Measurements from ENCODE around the gene PIP4P1. TPM values are rescaled to one million over a fixed set of nuclear protein-coding genes. Genes with fewer than 3 reads are reported as not detected.
A peak's percentile ranks its signal among the peaks of the same experiment; 100 is the strongest.
"Not testable (repeated sequence)": the region's sequence is repeated elsewhere in the genome, so short reads cannot be mapped to it uniquely, and the experiment has no call there.

Gene PIP4P1
- total RNA-seq, 2 experiments from 2014 or later, result 31.6 to 32.3 TPM

GRCh38 chr14:20452831-20453230 is 8.4 kb downstream of the PIP4P1 start:
- H3K27ac Mint-ChIP-seq; DNase-seq; intact Hi-C loops (cut with micrococcal nuclease); H3K27me3 Mint-ChIP-seq (ENCODE audit: low read depth); H3K9me3 Mint-ChIP-seq: not testable (repeated sequence)
- H3K4me3 Mint-ChIP-seq, result peak overlapping the region; percentile 36
- H3K4me1 Mint-ChIP-seq (ENCODE audit: low read depth), result peaks cover 18% of the 10 kb centered on the region
- CTCF ChIA-PET, result interaction anchor here (1.0 to 4.6 kb wide), 3 partner anchors 9 to 38 kb away, joined by 3 to 33 read pairs (median 3); partner anchors contain the start of genes PIP4P1 and TEP1
- H3K36me3 Mint-ChIP-seq (ENCODE audit: low read depth), result peaks cover 45% of the 10 kb centered on the region

- H3K27me3 Mint-ChIP-seq (ENCODE audit: low read depth), result no peaks in the 10 kb centered on the region
- CTCF ChIA-PET, result interaction anchor here (1.2 kb wide), 1 partner anchor 153 kb away, joined by 3 read pairs; no protein-coding TSS in a partner anchor
- peaks cover 42% of the 10 kb centered on the region for H3K36me3 Mint-ChIP-seq (ENCODE audit: low read depth)
- peak overlapping the region; percentile 64 for H3K27ac Mint-ChIP-seq
- H3K4me3 Mint-ChIP-seq, result no peak overlapping the region
- peaks cover 9% of the 10 kb centered on the region for H3K4me1 Mint-ChIP-seq (ENCODE audit: low read depth)
- DNase-seq, result no peak
- H3K9me3 Mint-ChIP-seq, result no peaks in the 10 kb centered on the region
- intact Hi-C loops (cut with micrococcal nuclease), result no loop called here
These were observed 14.3 kb downstream of the PIP4P1 start for GRCh38 chr14:20446889-20447288.

DNA sequence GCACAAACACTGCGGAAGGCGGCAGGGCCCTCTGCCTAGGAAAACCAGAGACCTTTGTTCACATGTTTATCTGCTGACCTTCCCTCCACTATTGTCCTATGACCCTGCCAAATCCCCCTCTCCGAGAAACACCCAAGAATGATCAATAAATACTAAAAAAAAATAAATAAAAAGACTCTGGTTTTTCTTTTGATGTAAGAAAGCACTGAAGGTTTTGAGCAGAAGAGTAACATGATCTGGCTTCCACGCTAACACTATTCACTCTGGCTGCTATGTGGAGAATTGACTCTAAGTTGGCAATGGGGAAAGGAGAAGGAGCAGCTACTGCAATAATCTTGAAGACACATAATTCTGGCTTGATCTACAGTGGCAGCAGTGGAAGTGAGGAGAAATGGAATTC is 17.6 kb downstream of the PIP4P1 start:
- H3K4me3 Mint-ChIP-seq; DNase-seq; H3K27me3 Mint-ChIP-seq (ENCODE audit: low read depth); intact Hi-C loops (cut with micrococcal nuclease); H3K27ac Mint-ChIP-seq; H3K9me3 Mint-ChIP-seq: not testable (repeated sequence)
- CTCF ChIA-PET, result interaction anchor here (1.2 kb wide), 1 partner anchor 54 kb away, joined by 3 read pairs; no protein-coding TSS in a partner anchor
- Mint-ChIP-seq H3K4me1 (ENCODE audit: low read depth) (peaks cover 19% of the 10 kb centered on the region), H3K36me3 (ENCODE audit: low read depth) (peaks cover 25% of the 10 kb centered on the region)

GRCh38 chr14:20441461-20441860 is 19.8 kb downstream of the PIP4P1 start:
- CTCF ChIA-PET, result interaction anchor here (2.7 kb wide), 1 partner anchor 27 kb away, joined by 15 read pairs; the partner anchor contains the start of gene TEP1
- Mint-ChIP-seq H3K27ac (peak overlapping the region; percentile 18), H3K9me3 (no peaks in the 10 kb centered on the region), H3K27me3 (ENCODE audit: low read depth) (no peaks in the 10 kb centered on the region), H3K36me3 (ENCODE audit: low read depth) (peaks cover 9% of the 10 kb centered on the region), H3K4me3 (no peak overlapping the region), H3K4me1 (ENCODE audit: low read depth) (peaks cover 19% of the 10 kb centered on the region)
- DNase-seq, result no peak
- intact Hi-C loops (cut with micrococcal nuclease), result loop anchor here (1.0 kb wide), 3 partner anchors 14 to 29 kb away; partner anchors contain the start of genes APEX1 and TEP1

DNA sequence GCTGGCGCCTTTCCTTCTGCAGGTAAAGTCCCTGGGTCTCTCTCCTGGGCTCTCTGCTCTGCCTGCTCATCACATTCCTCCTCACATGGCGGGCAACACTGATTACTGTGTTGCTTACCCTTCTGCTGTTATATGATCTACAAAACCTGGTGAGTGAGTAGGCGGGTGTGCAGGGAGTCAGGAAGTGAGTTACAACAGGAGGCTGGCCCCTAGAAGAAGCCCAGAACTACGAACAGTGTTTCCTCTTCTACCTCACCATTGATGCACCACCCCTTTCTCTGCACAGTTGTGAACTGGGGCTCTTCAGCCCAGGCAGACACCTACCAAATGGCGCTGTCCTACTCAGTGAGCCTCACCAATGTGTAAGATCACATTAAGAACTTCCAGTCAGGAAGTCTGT is 20.4 kb downstream of the PIP4P1 start:
- intact Hi-C loops (cut with micrococcal nuclease), result loop anchor here (1.0 kb wide), 3 partner anchors 14 to 29 kb away; partner anchors contain the start of genes APEX1 and TEP1
- peak overlapping the region; percentile 68 for H3K27ac Mint-ChIP-seq
- CTCF ChIA-PET, result interaction anchor here (1.2 to 2.7 kb wide), 2 partner anchors 26 to 166 kb away, joined by 3 to 15 read pairs; partner anchors contain the start of gene TEP1
- H3K9me3 Mint-ChIP-seq, result no peaks in the 10 kb centered on the region
- H3K4me1 Mint-ChIP-seq (ENCODE audit: low read depth), result peaks cover 19% of the 10 kb centered on the region
- H3K27me3 Mint-ChIP-seq (ENCODE audit: low read depth), result no peaks in the 10 kb centered on the region
- peak; percentile 70 for DNase-seq
- peak overlapping the region; percentile 32 for H3K4me3 Mint-ChIP-seq
- H3K36me3 Mint-ChIP-seq (ENCODE audit: low read depth), result peaks cover 9% of the 10 kb centered on the region

DNA sequence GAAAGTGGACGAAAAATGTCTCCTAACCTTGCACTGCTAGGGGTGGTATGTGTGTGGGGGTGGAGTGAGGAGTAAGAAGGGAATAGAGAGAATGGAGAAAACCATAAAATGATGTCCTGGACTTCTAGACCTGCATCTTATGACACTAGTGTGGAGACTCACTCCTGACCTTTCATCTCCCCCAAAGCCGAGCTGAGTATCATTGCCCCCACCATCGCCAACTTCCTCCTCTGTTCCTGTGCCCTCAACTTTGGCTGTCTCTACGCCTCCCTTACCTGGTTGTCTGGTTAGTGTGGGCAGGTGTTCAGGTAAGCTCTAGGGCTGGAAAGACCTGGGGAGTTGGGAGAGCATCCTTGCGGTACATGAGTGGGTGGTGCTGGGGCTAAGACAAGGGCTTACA is 20.8 kb downstream of the PIP4P1 start:
- Mint-ChIP-seq H3K27me3 (ENCODE audit: low read depth) (no peaks in the 10 kb centered on the region), H3K36me3 (ENCODE audit: low read depth) (peaks cover 9% of the 10 kb centered on the region), H3K4me3 (peak overlapping the region; percentile 32), H3K9me3 (no peaks in the 10 kb centered on the region), H3K4me1 (ENCODE audit: low read depth) (peaks cover 19% of the 10 kb centered on the region), H3K27ac (peak overlapping the region; percentile 68)
- CTCF ChIA-PET, result interaction anchor here (1.2 to 2.7 kb wide), 2 partner anchors 26 to 166 kb away, joined by 3 to 15 read pairs; partner anchors contain the start of gene TEP1
- DNase-seq, result no peak
- intact Hi-C loops (cut with micrococcal nuclease), result no loop called here

DNA sequence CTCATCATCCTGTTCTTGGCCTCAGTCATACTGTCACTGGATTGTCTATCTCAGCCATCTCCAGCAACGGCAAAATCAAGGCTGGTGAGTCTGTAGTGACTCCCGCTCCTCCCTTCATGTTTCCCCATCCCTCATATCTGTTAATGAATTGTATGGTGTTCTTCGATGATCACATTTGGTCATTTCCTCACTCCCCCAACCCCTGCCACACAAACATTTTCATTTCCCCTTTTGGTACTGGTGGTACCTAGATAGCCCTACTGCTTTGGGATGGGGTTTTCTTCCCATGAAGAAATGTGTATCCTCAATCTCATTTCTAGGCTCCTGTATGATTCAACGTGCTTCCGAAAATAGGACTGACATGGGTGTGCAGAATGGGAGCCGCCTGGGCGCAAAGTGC is 22.6 kb downstream of the PIP4P1 start:
- Mint-ChIP-seq H3K36me3 (ENCODE audit: low read depth) (peaks cover 9% of the 10 kb centered on the region), H3K27ac (no peak overlapping the region), H3K27me3 (ENCODE audit: low read depth) (no peaks in the 10 kb centered on the region), H3K9me3 (no peaks in the 10 kb centered on the region), H3K4me3 (no peak overlapping the region), H3K4me1 (ENCODE audit: low read depth) (peaks cover 19% of the 10 kb centered on the region)
- intact Hi-C loops (cut with micrococcal nuclease), result no loop called here
- no peak for DNase-seq
- CTCF ChIA-PET, result no interaction called here

GRCh38 chr14:20436363-20436755 is 24.9 kb downstream of the PIP4P1 start:
- Mint-ChIP-seq H3K4me1 (ENCODE audit: low read depth) (peaks cover 11% of the 10 kb centered on the region), H3K36me3 (ENCODE audit: low read depth) (no peaks in the 10 kb centered on the region), H3K27me3 (ENCODE audit: low read depth) (no peaks in the 10 kb centered on the region), H3K27ac (no peak overlapping the region), H3K9me3 (no peaks in the 10 kb centered on the region), H3K4me3 (no peak overlapping the region)
- intact Hi-C loops (cut with micrococcal nuclease), result no loop called here
- no peak for DNase-seq
- CTCF ChIA-PET, result interaction anchor here (0.6 kb wide), 1 partner anchor 312 kb away, joined by 3 read pairs; no protein-coding TSS in a partner anchor

GRCh38 chr14:20435582-20436362 is 25.5 kb downstream of the PIP4P1 start, which contains the start of gene KLHL33:
Gene KLHL33 (minus strand): TSS chr14:20436166. CDS start chr14:20435811, 355 bp downstream.
- CTCF ChIA-PET, result no interaction called here

DNA sequence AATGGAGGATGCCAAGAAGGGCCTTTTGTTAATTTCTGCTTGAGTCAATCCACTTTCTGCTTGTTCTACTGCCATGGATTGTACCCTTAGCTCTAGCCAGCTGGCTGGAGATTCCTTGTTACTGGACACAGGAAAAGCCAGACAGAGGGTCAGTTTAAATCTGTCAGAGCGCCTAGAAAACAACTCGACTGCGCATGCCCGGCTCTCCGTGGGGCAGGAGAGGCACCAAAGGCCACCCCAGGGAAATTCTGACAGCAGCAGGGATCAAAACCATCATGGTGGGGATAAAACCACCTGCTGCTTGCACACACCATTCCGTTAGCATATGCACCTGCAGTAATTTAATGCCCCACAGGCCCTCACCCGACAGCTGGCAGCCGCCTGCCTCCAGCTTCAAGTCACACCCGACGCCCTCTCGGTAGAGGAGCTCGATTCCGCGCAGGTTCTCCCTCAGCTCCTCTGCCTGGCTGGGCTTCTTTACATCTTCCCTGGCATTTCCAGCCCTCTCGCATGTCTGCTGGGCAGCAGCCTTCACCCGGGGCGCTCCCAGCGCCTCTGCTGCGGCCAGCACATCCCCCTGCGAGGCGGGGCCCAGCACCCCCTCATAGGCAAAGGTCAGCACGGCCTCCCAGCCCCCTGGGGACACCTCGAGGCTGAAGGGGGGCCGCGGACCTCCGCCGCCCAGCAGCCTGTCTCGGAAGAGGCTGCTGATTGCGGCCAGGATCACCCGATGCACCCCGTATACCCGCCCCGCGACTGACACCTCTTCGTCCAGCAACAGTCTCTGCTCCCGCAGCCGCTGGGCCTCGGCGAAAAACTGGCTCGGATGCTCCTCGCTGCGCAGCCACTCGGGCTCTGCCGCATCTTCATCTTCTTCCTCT is 26.3 kb downstream of the PIP4P1 start:
- no peaks in the 10 kb centered on the region for H3K9me3 Mint-ChIP-seq
- H3K4me3 Mint-ChIP-seq, result no peak overlapping the region
- CTCF ChIA-PET, result no interaction called here
- H3K36me3 Mint-ChIP-seq (ENCODE audit: low read depth), result no peaks in the 10 kb centered on the region
- intact Hi-C loops (cut with micrococcal nuclease), result no loop called here
- H3K27me3 Mint-ChIP-seq (ENCODE audit: low read depth), result no peaks in the 10 kb centered on the region
- no peak for DNase-seq
- H3K27ac Mint-ChIP-seq, result no peak overlapping the region
- no peaks in the 10 kb centered on the region for H3K4me1 Mint-ChIP-seq (ENCODE audit: low read depth)

More at GRCh38 chr14:20435582-20436362, 25.5 kb downstream of the PIP4P1 start, which contains the start of gene KLHL33:
- peaks cover 5% of the 10 kb centered on the region for H3K4me1 Mint-ChIP-seq (ENCODE audit: low read depth)
- intact Hi-C loops (cut with micrococcal nuclease), result no loop called here
- no peak within 1 kb of the TSS for H3K4me3 Mint-ChIP-seq
- no peak for DNase-seq
- H3K9me3 Mint-ChIP-seq, result no peaks in the 10 kb centered on the region
- no peaks in the 10 kb centered on the region for H3K36me3 Mint-ChIP-seq (ENCODE audit: low read depth)
- H3K27ac Mint-ChIP-seq, result no peak within 1 kb of the TSS
- no peaks in the 10 kb centered on the region for H3K27me3 Mint-ChIP-seq (ENCODE audit: low read depth)

DNA sequence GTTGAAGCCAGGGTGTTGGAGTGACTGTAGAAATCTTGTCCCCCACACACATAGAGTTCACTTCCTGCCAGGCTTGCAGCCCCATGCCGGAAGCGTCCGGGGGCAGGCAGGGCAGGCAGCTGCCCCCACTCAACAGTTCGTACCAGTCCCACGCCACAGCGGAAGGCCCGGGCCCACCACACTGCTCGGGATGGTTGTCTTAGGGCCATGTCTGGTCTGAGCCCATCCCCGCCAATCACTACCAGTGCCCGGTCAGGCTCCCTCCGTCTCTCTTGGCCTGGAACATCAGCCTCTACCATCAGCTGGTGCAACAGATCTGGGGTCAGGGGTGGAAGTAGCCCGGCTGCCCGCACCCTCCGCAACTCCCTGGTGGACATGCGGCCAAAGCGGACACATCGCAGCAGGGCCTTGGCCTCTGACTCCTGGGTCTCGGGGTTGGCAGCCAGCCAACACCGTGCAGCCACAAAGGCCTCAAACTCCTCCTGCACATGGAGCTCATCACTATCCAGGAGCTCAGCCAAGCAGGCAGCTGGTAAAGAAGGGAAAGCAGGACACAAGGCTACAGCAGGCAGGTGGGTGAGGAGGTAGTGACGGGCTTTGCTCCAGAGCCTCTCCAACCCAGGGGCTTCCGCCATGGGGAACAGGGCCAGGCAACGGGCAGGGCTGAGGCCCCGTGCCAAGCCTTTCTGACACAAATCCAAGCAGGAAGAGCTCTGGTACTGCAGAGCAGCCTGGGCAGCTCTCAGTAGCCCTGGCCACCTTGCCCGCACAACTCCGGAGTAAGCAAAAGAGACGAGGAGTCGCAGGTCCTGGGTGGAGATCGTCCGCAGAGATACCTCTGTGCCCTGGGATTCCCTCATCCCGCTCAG is 31.2 kb downstream of the PIP4P1 start:
- no peak for DNase-seq
- Mint-ChIP-seq H3K4me3 (no peak overlapping the region), H3K9me3 (no peaks in the 10 kb centered on the region), H3K27ac (no peak overlapping the region), H3K36me3 (ENCODE audit: low read depth) (no peaks in the 10 kb centered on the region), H3K27me3 (ENCODE audit: low read depth) (no peaks in the 10 kb centered on the region), H3K4me1 (ENCODE audit: low read depth) (peaks cover 24% of the 10 kb centered on the region)
- intact Hi-C loops (cut with micrococcal nuclease), result no loop called here
- CTCF ChIA-PET, result interaction anchor here (1.3 to 1.9 kb wide), 2 partner anchors 12 to 15 kb away, joined by 3 to 10 read pairs; no protein-coding TSS in a partner anchor
